GM19397 (cell line): ENCODE data around the gene MIGA1.
"Not testable (repeated sequence)": the region's sequence is repeated elsewhere in the genome, so short reads cannot be mapped to it uniquely, and the experiment has no call there.

Experiments used
- ATAC-seq: cut with Tn5 transposase; IDR thresholded peaks from one replicate; pipeline ENCODE4 v1.9.1; 2021; ENCODE audit warnings: mild to moderate bottlenecking, moderate library complexity; ENCODE audit not compliant: unreplicated experiment

MIGA1 gene

GRCh38 chr1:77779529-77780281 is at the start of gene MIGA1:
Gene MIGA1, plus strand, starts transcription at chr1:77779649. Its CDS starts 3,604 bp downstream, at chr1:77783253.
- ATAC-seq, result peak; percentile 96

DNA sequence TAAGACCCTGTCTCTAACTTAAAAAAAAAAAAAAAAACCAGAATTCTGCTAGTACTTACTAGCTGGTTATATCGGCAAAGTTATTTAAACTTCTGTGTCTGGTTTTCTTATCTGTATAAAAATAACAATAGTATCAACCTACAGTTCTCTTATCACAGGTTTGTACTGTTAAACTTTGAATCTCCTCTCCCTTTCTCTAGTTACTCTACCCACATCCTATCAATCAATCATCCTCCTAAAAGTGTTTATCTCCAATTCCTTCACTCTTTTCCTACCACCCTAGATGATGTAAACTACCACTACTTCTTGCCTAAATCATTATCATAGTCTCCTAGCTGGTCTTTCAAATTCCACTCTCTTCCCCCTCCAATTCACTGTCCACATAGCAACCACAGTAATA is 47.4 kb upstream of the MIGA1 start:
- ATAC-seq, result no peak

DNA sequence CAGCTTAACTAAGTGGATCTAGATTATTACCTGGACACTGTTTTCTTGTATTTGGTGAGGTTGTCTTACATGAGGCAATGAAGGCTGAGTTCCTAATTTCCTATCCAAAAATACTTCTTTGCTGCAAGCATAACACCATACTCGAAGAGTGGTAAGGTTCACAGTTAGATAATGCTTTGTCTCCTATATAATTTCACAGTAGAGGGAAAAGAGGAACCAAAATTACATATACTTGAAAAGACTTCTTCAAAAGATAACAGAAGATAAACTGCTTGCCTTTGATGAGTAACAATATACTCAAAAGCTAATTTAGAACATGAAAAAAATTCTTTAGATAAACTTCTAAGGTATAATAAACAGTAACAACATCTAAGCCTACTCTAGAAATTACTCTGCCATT is 40.2 kb upstream of the MIGA1 start:
- ATAC-seq, result no peak

DNA sequence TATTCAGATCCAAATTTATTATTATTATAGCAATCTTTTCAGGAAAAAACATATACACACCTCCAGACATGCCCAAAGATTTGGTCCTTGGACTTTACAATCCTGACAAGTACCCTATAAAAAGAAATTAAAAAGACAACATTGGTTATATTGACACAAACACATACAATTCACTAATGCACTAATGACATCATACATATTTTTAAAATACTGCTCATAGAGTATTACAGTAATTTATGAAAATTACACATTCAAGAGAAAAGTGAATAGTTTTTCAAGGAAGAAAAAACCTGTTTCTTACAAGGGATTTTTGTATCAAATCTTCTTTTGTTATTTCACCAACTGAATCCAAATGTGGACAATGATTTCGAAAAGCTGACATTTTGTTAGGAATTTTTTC is 38.1 kb upstream of the MIGA1 start:
- ATAC-seq, result no peak

DNA sequence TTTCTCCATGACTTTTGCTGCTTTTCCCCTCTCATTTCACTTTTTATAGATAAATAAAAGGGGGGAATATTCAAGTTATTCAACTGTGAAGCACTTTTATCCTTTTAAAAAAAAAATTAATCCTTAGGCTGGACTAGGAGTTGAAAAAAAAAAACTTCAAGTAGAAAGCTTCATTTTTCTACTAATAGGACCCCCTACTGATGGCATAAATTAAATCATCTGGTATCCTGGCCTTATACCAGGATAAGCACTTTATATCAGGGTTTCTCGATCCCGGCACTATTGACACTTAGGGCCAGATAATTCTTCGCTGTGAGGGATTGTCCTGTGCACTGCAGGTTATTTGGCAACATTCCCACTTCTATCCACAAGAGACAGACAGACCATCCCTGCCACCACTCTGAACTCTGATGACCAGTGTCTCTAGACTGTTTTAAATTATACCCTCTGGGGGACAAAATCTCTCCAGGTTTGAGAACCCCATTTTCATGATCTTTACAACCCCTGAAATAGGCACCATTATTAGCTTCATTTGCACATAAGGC is 37.4 kb upstream of the MIGA1 start:
- no peak for ATAC-seq

- ATAC-seq, result no peak
Measured at GRCh38 chr1:77744576-77744975, 34.9 kb upstream of the MIGA1 start.

- not testable (repeated sequence) for ATAC-seq
Measured at GRCh38 chr1:77749489-77749888, 30.0 kb upstream of the MIGA1 start.

DNA sequence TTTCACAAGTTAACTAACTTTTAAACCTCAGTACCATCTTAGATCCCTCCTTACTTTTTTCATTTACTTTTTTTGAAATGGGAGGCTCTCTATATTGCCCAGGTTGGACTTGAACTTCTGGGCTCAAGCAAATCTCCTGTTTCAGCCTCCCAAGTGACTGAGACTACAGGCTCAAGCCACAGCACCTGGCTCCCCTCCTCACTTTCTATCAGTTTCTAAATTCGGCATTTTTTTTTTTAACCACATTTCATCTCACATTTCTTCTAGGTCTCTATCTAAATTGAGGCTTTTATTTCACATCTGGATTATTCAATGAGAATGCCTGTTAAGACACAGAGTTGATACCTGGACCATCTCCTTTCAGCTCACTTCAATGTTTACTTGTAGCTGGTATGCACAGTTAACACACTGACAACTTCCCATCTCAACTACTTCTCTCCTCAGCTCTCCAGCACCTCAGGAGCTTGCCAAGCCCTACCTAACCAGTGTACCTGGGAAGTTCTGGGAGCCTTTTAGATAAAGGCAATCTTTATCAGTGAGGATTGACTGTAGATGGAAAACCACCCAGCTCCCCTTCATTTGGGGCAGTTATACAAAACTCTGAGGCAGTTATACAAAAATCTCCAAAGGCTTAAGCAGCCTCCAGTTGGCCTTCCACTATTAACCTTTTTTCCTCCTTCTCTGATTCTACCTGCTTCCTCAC is 23.2 kb upstream of the MIGA1 start:
- ATAC-seq, result no peak

GRCh38 chr1:77757066-77757584 is 22.3 kb upstream of the MIGA1 start:
- ATAC-seq, result no peak

GRCh38 chr1:77757603-77758002 is 21.8 kb upstream of the MIGA1 start:
- ATAC-seq, result no peak

DNA sequence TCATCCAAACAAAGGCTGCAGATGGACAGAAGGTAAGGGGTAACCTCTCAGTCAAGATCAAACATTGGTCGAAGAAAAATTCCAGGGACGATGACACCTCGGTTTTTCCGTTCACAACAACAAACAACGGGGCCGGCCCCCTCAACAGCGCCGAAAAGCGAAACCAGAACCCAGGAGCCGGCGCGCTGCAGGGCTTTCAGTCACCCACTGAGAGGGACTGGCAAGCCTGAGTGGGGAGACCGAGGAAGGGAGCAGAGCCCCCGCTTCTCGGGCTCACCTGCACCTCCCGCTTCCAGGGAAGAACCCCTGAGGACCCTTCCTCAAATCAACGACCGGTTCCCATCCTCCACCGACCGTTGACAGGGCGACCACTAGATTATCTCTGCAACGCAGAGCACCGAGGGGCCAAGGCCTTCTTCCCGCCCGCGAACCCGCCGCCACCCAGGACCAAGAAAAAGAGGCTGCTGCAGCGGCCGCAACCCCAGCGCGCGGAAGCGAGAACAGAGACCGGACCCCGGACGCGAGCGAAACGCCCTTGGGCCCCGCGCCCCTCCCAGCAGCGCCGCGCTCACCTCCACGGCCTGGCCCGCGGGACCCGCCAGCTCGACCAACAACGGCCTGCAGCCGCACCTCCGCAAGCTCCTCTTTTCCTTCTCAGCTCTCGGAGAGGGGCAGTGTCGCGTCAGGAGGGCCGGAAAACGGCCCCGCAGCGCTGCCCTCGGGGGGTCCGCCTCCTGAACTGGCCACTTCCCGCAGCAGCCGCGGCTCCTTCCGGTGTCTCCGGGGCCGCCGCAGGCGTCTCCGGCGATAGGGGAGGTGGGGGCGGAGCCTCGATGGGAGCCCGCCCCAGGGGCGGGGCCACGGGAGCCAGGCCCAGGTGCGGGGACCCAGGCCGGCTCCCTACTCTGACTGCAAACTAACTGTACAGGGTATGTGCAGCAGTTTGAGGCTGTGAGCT is 20.1 kb upstream of the MIGA1 start, which contains the start of gene USP33:
USP33 (minus strand) TSS at position 782 of the 958 bp plus-strand sequence. CDS start 18,155 bp downstream, outside the sequence.
- peak; percentile 98 for ATAC-seq

DNA sequence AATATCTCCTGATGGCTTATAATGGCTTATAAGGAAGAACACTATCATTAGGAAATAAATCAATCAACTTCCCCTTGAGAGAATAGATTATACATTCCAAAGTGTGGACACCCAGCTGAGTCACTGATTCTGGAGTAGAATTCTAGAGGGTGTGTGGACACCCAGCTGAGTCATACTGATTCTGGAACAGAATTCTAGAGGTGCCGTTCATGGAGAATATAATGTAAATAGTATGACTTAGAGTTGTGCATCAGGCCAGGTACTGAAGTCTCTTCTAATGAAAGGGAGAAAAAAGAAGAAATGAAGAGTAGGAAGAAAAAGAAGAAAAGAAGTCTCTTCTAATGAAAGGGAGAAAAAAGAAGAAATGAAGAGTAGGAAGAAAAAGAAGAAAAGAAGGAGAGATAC is 17.4 kb upstream of the MIGA1 start:
- ATAC-seq, result no peak

- no peak for ATAC-seq
Measured at GRCh38 chr1:77768006-77768405, 11.4 kb upstream of the MIGA1 start.

DNA sequence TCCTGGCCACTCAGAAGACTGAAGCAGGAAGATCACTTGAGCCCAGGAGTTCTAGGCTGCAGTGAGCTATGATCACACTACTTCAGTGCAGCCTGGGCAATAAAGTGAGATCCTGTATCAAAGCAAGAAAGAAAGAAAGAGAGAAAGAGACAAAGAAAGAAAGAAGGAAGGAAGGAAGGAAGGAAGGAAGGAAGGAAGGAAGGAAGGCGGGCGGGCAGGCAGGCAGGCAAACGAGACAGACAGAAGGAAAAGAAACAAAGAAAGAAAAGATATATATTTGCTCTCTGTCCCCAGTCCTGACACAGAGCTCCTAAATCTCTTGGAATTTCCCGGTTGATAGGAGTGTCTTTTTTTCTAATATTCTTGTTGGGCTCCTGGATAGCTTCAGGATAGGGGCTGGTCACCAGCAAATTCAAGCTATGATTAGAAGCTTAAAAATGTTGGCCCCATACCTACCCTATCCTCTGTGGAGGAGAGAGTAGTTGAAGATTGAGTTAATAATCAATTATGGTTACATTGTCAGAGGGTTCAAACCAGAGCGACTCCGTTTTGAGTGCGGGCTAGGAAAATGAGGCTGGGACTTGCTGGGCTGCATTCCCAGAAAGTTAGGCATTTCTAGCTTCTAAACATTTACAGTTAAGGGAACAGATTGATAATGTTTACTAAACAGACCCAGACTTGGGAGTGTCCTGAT is 3.3 kb upstream of the MIGA1 start:
- no peak for ATAC-seq

- no peak for ATAC-seq
Measured at GRCh38 chr1:77781683-77782082, 2.2 kb downstream of the MIGA1 start.

- no peak for ATAC-seq
Measured at GRCh38 chr1:77783141-77783540, 3.7 kb downstream of the MIGA1 start.

- not testable (repeated sequence) for ATAC-seq
Measured at GRCh38 chr1:77786093-77786741, 6.8 kb downstream of the MIGA1 start.

DNA sequence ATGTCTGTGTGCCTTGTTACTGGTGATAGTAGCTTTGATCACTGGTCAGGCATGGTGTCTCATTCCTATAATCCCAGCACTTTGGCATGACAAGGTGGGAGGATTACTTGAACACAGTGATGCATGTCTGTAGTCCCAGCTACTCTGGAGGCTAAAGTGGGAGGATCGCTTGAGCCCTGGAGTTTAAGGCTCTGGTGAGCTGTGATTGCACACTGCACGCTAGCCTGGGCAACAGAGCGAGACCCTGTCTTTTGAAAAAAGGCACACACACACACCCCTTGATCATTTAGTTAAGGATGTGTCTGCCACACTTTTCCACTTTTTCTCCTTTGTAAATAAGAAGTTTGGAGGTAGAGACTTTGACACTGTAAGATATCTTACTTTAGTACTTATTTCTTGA is 15.1 kb downstream of the MIGA1 start:
- ATAC-seq, result no peak

- no peak for ATAC-seq
Measured at GRCh38 chr1:77796695-77797405, 17.4 kb downstream of the MIGA1 start.
